HG03442 (cell line): ENCODE results near the gene RMRP.
A peak's percentile ranks its signal among the peaks of the same experiment; 100 is the strongest.

Experiments
- ATAC-seq: cut with Tn5 transposase; IDR thresholded peaks from one replicate; pipeline ENCODE4 v1.9.1; 2021; ENCODE audit warnings: mild to moderate bottlenecking, moderate library complexity; ENCODE audit not compliant: unreplicated experiment

The RMRP gene

DNA sequence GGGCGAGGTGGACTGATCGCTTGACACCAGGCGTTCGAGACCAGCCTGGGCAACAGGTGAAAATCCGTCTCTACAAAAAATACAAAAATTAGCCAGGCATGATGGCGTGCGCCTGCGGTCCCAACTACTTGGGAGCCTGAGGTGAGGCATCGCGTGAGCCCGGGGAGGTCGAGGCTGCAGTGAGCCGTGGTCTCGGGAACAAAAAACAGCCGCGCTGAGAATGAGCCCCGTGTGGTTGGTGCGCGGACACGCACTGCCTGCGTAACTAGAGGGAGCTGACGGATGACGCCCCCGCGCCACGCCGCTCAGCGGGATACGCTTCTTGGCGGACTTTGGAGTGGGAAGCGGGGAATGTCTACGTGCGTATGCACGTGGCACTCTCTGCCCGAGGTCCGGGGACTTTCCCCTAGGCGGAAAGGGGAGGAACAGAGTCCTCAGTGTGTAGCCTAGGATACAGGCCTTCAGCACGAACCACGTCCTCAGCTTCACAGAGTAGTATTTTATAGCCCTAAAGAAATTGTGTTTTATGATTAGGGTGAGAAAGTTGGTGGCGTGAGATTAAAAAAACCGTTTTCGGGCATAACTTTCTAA lies at the start of gene RMRP:
Gene RMRP, minus strand, starts transcription at position 474 of the 591 bp plus-strand sequence.
- ATAC-seq = peak; percentile 89

GRCh38 chr9:35706951-35707350 lies 49.1 kb upstream of the RMRP start:
- ATAC-seq = no peak

DNA sequence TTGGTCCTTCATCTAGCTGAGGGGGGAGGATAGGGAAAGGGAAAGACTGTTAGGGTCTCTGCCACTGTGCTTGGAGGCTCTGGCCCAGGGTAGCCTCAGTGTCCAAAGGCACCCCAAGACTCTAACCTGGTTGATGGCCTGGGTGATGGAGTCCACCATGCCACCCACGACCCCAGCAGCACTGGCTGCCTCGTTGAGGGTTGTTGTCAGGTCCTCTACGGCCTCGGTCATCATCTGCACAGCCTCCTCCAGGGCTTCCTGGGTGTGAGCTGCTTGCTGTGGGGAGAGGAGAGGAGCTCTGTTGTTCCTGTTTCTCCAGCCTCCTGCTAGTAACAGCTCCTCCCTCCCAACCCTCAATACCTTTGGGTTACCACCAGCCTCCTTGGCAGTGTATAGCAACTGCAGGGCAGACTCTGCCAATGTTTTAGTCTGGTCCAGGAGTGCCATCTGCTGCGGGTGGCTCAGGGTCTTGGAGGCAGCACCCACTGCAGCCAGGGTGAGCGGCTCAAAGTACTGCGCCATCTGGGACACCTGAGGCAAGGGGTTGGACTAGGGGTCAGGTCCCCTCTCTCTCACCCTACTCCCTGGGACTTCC lies 48.1 kb upstream of the RMRP start:
- no peak for ATAC-seq

- ATAC-seq = no peak
These were observed 47.6 kb upstream of the RMRP start for GRCh38 chr9:35705372-35705771.

- ATAC-seq = no peak
These were observed 46.3 kb upstream of the RMRP start for GRCh38 chr9:35703906-35704672.

GRCh38 chr9:35702696-35703095 lies 44.9 kb upstream of the RMRP start:
- no peak for ATAC-seq

- no peak for ATAC-seq
These were observed 43.1 kb upstream of the RMRP start for GRCh38 chr9:35700942-35701341.

DNA sequence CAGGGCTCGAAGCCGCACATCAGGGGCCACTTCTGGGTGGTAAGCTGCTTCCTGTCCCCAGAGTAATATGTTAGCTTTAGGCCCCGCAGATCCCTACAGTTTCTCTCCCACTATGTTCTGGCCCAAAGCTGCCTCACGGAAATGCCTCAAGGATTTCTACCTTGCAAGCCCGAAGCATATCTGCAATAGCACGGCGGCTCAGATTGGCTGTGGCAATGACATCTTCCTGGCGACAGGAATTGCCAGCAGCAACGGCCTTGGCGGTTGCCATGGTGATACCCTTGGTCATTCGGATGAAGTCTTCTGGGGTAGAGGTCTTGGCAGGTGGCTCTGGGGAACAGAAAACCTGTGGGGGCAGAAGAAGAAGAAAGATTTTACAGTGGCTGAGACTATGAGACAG lies 42.2 kb upstream of the RMRP start:
- ATAC-seq = no peak

DNA sequence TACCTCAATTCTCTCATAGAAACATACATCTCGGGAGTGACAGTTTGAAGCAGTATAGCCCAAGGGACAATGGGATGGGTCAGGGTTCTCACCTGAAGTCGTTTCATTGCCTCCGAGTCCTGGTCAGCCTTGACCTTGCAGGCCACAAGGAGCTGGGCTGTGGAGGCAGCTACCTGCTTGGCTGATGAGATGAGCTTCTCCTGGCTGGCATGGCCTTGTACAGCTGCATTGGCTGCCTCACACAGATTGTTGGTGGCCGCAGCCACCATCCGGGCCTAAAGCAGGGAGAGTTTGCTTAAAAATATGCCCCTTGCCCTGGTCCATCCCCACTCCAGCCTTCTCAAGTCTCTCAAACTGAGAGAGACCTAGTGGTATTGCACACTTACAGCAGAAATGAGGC lies 40.4 kb upstream of the RMRP start:
- no peak for ATAC-seq

DNA sequence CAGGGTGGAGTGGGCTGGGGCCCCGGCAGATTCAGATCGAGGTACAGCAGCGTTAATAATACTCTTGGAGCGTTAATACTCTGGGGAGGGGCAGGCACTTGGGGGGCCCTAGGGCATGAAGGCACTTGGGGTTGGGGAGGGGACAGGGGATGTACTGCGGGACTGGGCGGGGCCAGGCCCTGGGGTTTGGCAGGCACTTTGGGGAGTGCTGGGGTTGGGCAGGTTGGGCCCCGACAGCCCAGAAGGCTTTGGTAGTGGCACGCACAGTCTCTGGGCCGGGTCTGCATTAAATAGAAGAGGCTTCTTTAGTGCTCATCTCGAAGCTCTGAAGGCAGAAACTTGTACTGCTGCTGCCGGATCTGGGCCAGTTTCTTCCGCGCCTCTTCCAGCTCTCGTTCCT lies 39.7 kb upstream of the RMRP start:
- no peak for ATAC-seq

DNA sequence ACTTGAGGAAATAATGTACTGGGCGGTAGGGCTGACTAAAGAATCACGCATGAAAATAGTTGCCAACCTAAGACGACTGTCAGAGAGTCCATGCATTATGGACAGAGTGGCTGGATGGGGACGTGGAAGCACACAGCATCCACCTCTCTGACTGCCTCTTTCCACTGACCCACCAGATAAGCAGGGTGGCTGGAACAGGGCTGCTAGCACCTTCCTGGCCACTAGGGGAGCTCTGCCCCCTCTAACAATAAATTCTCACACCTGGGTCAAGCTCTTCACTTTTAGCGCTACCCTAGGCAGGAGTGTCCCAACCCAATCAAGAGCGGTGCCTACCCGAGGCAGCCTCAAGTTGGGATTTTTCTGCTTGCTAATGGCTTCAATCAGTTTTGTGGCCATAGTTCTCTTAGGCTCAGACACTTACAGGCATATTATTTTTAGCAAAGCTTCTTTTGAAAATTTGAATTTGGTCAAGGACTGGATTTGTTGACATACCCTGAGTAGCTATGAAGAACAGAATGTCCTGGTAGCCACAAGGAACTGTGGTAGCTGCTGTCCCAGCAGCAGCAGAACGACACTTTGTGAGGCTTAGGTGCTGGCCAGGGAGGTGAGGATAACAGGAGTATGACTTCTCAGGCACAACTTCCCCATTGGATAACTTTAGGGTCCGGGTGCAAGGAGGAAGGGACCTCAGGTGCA lies 38.8 kb upstream of the RMRP start:
- peak; percentile 74 for ATAC-seq

DNA sequence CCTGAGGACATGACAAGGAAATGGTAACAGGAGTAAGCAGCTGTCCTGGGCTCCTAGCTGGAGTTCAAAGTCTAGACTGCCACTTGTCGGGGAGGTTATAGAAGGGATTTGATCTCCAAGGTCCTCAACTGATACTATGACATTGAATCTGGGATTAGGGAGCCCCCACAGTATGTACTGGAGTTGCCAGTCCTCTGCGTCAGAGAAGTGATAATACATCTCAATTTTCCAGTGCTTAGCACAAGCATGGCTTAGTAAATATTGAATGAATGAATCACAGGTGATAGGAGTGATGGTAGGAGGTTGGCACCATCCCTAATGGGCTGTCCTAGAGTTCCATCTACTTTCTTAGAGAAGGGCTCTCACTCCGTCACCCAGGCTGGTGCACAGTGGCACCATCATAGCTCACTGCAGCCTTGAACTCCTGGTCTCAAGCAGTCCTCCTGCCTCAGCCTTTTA lies 38.2 kb upstream of the RMRP start:
- no peak for ATAC-seq

DNA sequence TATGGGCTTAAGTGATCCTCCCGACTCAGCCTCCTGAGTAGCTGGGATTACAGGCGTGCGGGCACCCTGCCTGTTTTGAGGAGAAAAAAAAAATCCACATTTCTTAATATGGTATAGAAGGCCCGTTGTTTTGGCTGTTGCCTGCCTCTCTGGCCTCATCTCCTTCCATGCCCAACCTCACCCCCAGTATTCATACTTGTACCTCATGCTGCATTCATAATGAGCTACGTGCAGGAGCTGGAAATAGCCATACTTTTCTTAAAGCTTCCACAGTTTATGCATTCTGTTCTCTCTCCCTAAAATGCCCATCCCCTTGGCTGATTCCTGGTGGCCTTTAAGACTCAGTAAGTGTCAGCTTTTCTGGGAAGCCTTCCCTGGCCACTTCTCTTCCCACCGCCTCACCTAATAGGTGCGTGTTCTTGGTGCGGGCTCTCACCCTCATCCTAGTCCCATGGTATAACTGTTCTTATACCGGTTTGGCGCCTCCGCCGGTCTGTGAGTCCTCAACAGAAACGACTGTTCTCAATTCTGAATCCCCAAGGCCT lies 34.0 kb upstream of the RMRP start:
- ATAC-seq = no peak

- ATAC-seq = no peak
These were observed 33.5 kb upstream of the RMRP start for GRCh38 chr9:35691334-35691650.

GRCh38 chr9:35690614-35691333 lies 33.0 kb upstream of the RMRP start:
- ATAC-seq = no peak

DNA sequence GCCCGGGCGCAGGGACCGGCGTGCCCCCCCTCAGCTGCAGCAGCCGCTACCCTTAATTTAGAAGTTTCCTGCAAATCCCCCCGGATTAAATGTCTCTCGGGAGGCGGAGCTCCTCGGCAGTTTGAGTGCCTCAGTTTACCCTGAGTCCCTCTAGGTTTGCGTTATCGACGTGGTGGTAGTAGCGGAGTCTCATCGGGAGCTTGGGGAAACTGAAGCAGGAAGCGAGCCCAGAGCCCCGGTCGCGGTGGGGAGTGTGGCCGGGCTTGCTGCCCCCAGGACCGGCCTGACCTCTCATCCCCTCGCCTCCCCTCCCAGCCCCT lies 32.4 kb upstream of the RMRP start:
- ATAC-seq = no peak

DNA sequence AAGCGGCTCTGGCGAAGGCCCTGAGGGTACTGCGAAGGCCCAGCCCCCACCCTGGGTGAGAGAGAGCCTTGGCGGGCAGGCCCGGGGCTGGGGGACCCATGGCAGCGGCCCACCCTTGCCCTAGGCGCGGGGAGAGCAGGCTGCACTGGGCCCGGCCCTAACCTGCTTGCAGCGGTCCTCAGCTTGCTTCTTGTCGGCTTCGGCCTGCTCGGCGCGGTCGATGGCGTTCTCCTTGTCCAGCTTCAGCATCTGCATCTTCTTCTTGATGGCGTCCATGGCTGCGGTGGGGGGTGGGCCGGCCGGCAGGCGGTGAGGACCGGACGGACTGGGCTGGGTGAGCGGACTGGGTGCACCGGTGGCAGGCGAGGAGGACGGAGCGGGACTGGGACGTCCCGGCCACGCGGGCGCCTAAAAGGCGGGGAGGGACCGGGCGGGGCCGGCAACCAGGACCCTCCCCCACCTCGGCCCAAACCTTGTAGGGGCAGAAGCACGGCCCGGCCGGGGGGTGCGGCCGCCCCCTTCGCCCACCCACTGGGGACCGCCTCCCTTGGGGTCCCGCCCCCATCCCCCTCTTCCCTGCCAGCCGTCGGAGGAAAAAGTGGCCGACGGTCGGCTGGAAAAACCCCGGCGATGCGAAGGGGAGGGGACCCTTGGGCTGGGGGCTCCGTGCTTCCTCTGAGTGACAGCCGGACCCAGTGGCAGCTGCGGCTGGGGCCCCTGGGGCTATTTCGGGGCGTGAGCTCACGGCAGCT lies 31.9 kb upstream of the RMRP start, which contains the start of gene TPM2:
Gene TPM2, minus strand, starts transcription at position 384 of the 752 bp plus-strand sequence. Its CDS starts 108 bp downstream, at position 276.
- ATAC-seq = no peak

GRCh38 chr9:35688558-35689541 lies 31.0 kb upstream of the RMRP start:
- no peak for ATAC-seq

GRCh38 chr9:35687972-35688557 lies 30.2 kb upstream of the RMRP start:
- no peak for ATAC-seq
